ENCODE data around the gene CCDC180. TPM values are rescaled to one million over a fixed set of nuclear protein-coding genes. Genes with fewer than 3 reads are reported as not detected.
A peak's percentile ranks its signal among the peaks of the same experiment; 100 is the strongest.

CCDC180 gene
- 0.17 and 1.5 TPM in 2 replicates for total RNA-seq

- peak; percentile 44 for DNase-seq (ENCODE audit: low read depth)
Measured at GRCh38 chr9:97307500-97308163, at the start of gene CCDC180. CCDC180 (plus strand) TSS chr9:97307659; CDS start chr9:97308064, 405 bp downstream.

DNA sequence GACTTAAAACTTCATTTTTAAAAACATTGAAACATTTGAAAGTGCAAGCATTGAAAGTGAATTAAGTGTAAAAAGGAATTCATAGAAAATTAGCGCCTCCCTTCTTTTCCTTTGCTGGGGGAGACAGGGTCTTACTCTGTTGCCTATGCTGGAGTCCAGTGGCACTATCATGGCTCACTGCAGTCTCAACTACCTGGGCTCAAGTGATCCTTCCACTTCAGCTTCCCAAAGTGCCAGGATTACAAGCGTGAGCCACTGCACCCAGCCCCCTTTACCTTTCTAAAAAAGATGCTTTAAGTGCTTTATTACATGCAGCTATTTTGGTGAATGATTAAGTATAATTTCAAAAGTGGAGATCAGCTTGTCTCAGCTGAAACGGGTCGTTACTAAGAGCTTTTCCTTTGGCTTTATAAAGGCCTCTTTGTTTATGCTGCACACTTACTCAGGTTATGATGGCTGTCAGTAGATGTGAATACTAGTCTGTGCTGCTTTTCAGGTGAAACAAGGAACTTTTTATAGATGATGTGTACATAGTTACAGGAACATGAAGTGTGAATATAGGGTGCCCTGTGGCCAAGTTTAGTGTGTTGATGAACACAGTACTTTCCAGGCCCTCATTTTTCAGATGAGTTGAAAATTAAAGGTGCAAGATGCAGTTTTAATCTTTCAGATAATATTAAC lies 47.5 kb upstream of the CCDC180 start:
- DNase-seq (ENCODE audit: low read depth): peak; percentile 6

- no peak for DNase-seq (ENCODE audit: low read depth)
Measured at GRCh38 chr9:97271292-97271691, 36.2 kb upstream of the CCDC180 start.

DNA sequence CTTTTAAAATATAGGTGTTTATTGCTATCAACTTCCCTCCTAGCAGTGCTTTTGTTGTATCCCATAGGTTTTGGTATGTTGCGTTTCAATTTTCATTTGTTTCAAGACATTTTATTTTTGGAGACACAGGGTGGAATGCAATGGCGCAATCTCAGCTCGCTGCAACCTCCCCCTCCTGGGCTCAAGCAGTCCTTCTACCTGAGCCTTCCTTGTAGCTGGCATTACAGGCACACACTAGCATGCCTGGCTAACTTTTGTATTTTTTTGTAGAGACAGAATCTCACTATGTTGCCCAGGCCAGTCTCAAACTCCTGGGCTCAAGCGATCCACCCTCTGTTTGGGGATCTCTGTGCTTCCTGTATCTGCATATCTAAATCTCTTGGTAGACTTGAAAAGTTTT lies 35.4 kb upstream of the CCDC180 start:
- no peak for DNase-seq (ENCODE audit: low read depth)

- DNase-seq (ENCODE audit: low read depth): no peak
Measured at GRCh38 chr9:97276310-97276852, 31.1 kb upstream of the CCDC180 start.

- DNase-seq (ENCODE audit: low read depth): no peak
Measured at GRCh38 chr9:97277953-97278352, 29.5 kb upstream of the CCDC180 start.

DNA sequence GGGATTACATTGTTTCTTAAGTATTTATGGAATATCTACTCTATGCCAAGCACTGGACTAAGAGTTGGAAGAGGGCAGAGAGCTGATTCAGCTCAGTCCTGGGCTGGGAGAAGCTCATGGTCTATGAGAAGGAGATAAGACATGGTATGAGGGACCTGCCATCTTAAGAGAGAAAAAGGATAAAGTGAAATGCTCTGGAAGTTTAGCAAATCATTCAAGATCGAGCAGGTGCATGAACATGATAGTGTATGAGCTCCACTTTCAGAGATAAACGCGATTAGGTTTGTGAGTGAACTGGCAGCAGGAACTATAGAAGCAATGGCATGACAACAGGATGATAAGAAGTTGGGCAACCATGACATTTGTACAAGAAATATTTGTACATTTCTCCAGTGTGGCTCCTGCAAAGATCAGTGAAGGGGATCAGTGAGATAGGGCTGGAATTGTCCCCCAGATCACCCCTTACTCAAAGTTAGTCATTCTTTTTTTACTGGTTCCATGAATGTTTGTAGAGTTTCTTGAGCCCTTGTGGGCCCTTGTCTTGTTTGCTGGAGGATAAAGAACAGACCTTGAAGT lies 26.6 kb upstream of the CCDC180 start:
- DNase-seq (ENCODE audit: low read depth): no peak

- no peak for DNase-seq (ENCODE audit: low read depth)
Measured at GRCh38 chr9:97283768-97284167, 23.7 kb upstream of the CCDC180 start.

- no peak for DNase-seq (ENCODE audit: low read depth)
Measured at GRCh38 chr9:97284798-97285197, 22.7 kb upstream of the CCDC180 start.

DNA sequence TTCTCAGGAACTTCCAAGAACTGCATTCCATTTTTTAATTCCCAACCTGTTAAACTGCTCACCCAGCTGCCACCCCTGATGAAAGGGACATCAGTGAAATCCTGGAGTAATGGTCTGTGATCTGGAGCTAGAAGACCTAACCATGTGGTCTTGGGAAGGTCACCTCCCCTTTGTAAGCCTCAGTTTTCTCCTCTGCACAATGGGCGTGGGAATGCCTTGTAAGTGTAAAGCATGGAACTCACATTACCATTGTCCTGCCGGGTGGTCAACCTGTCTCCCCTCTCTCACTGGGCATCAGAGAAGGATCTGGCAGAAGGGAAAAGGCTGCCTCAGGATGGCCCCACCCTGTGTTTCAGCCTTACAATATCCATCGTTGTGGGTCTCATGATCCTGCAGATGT lies 15.3 kb upstream of the CCDC180 start:
- DNase-seq (ENCODE audit: low read depth): no peak

DNA sequence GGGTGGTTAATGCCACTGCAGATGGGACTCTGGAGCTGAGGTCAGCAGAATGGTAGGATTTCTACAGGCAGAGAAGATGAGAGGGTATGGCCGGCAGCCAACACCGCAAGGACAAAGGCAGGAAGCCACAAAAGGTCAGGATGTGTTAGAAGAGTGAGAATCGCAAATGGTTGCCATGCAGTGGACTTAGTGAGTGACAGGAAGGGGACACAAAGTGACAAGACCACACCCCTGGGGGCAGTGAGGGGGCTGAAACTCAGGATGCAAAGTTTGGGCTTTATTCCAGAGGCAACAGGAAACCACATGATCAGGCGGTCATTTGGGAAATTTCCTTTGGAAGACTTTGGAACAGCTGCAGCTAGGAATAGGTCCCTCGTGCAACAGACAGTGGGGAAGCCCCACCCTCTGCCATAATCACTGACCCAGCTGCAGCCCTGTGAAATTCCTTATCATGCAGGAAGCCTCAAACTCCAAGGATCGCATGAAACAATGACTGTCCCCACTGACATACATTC lies 14.2 kb upstream of the CCDC180 start:
- peak; percentile 67 for DNase-seq (ENCODE audit: low read depth)

- DNase-seq (ENCODE audit: low read depth): no peak
Measured at GRCh38 chr9:97293818-97294217, 13.6 kb upstream of the CCDC180 start.

DNA sequence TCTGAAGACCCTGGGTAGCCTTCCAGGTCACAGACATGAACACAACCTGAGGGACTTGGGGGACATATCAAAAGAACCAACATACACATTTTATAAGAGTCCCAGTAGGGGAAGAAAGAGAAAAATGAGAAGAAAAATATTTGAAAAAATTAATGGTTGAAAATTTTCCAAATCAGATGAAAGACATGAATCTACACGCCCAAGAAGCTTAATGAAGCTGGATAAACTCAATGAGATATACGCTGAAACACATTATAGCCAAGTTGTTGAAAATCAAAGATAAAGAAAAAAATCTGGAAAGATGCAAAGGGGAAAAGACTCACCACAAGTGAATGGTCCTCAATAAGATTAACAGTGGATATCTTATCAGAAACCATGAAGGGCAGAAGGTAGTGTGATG lies 9.6 kb upstream of the CCDC180 start:
- no peak for DNase-seq (ENCODE audit: low read depth)

GRCh38 chr9:97299809-97300414 lies 7.5 kb upstream of the CCDC180 start:
- DNase-seq (ENCODE audit: low read depth): peak; percentile 3

DNA sequence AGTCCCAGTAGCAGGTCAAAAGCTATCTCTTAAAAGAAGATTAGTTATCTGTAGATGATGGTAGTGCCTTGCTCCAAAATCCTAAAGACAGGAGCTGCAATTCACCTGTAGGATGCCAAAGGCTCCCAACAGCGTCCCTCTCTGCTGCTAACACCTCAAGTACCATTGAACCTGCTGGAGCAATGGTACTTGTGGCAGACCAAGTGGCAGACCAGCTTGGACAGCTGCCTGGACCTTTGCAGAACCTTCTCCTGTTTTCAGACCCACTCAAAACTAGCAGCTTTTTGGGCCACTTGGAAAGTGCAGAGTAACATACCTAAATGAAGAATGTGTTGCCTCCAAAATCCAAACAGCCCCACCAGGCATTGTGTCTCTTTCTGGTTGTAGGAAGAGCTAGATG lies 6.9 kb upstream of the CCDC180 start:
- DNase-seq (ENCODE audit: low read depth): no peak

- no peak for DNase-seq (ENCODE audit: low read depth)
Measured at GRCh38 chr9:97301974-97302373, 5.5 kb upstream of the CCDC180 start.

DNA sequence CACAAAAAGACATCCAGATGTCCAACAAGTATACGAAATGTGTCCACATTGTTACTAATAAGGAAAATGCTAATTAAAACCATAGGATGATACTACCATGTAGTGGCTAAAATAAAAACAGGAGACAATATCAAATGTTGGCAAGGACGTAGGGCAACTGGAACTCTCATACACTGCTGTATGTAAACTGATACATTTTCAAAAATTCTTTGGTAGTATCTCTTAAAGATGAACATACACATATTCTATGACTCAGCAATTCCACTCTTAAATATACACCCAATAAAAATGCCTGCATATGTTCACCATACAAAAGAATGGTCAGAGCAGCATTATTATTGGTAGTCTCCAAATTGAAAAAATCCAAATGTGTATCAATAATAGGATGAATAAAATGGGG lies 2.9 kb upstream of the CCDC180 start:
- DNase-seq (ENCODE audit: low read depth): no peak

DNA sequence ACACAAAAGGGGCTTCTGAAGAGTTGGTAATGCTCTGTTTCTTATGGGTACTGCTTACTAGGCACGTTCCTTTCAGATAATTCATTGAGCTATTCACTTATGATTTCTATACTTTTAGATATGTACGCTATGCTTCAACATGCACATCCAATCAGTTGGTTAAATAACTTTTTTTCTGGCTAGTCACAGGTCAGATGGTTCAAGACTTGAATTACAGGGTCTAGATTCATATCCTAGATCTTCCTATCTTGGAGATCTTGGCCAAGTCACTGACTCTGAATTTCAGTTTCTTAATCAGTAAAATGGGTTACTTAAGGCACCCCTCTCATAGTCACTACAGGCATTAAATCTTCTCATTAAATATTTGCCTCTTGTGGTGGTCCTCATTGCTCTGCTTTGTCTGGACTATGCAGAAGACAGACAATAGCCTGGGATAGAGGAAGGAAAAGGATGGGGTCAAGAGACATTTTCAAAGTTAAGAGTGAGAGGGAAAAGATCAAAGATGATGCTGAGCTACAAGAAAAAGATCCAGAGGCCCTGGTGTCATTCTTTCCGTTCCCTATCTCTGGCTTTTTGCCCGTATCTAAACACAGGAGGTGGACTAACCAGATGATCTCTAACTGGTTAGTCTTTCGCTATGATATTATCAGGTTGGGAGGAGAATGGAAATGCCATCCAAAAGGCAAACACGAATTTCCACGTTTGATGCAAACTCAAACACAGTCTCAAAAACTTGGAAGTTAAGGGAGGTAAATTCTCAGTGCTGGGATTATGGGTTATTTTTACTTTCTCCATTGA lies 1.8 kb upstream of the CCDC180 start:
- no peak for DNase-seq (ENCODE audit: low read depth)

DNA sequence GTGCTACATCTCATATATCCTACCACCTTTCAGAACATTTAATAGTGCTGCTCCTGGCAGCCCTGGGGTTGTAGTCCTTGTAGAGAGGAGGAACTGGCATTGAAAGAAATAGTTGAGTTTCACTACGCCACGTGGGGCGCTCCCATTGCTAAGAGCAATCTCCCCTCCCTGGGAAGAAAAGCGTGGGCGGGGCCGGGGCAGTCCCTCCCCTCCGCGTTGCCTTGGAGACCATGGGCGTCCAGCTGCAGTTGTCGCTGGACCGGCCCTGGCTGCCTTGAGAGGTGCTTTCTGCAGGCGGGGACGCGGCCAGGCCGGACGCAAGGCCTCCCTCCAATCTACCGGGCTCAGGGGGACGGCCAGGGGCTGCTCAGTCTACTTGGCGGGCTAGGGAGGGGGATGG lies 368 bp upstream of the CCDC180 start:
- peak; percentile 83 for DNase-seq (ENCODE audit: low read depth)

DNA sequence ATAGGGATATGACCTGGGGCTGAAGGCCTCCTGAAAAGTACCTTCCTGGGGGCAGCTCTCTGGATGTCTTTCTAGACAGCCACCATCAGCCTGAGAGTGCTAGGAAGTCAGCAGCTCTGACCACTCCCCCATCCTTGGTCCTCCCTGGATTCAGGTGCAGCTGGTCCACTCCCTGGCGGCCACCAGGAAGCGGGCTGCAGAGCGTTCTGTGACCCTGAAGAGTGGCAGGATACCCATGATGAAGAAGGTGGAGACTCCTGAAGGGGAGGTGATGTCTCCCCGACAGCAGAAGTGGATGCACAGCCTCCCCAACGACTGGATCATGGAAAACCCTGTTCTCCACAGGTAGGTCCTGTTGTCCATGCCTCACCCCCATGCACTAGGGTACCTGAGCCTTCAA lies 1.8 kb downstream of the CCDC180 start:
- no peak for DNase-seq (ENCODE audit: low read depth)

- no peak for DNase-seq (ENCODE audit: low read depth)
Measured at GRCh38 chr9:97310023-97310422, 2.6 kb downstream of the CCDC180 start.

- no peak for DNase-seq (ENCODE audit: low read depth)
Measured at GRCh38 chr9:97310896-97311295, 3.4 kb downstream of the CCDC180 start.
